Sigmoid colon (tissue), 4 donors: Measurements from ENCODE around the gene CNTN5.

Experiments
- EP300 ChIP-seq, 4 donors: sonication (generic); formaldehyde crosslinking; IDR thresholded peaks; one replicate each; pipeline ENCODE4 v1.6.1; 2017; ENCODE audit warnings: antibody characterized with exemption in 4 of 4
- POLR2A ChIP-seq, 2 donors: fragments of 450-650 bp; IDR thresholded peaks; one replicate each; pipeline ENCODE4 v1.6.1; 2016; ENCODE audit warnings: antibody characterized with exemption in 2 of 2, mild to moderate bottlenecking in 2 of 2, moderate library complexity in 2 of 2
- POLR2AphosphoS5 ChIP-seq, 4 donors: sonication (generic); formaldehyde crosslinking; IDR thresholded peaks; one replicate each; pipeline ENCODE4 v1.6.1; 2017; ENCODE audit warnings: antibody characterized with exemption in 4 of 4
- TF ChIP-seq, protein P1 (sequence below), 4 experiments: fragments of 450-650 bp in 3 of 4; fragments of 200-600 bp in 1 of 4; IDR thresholded peaks; one replicate each; pipeline ENCODE4 v1.5.1; 2016 to 2019; ENCODE audit warnings: antibody characterized with exemption in 4 of 4, mild to moderate bottlenecking in 3 of 4, moderate library complexity in 2 of 4

DNA sequence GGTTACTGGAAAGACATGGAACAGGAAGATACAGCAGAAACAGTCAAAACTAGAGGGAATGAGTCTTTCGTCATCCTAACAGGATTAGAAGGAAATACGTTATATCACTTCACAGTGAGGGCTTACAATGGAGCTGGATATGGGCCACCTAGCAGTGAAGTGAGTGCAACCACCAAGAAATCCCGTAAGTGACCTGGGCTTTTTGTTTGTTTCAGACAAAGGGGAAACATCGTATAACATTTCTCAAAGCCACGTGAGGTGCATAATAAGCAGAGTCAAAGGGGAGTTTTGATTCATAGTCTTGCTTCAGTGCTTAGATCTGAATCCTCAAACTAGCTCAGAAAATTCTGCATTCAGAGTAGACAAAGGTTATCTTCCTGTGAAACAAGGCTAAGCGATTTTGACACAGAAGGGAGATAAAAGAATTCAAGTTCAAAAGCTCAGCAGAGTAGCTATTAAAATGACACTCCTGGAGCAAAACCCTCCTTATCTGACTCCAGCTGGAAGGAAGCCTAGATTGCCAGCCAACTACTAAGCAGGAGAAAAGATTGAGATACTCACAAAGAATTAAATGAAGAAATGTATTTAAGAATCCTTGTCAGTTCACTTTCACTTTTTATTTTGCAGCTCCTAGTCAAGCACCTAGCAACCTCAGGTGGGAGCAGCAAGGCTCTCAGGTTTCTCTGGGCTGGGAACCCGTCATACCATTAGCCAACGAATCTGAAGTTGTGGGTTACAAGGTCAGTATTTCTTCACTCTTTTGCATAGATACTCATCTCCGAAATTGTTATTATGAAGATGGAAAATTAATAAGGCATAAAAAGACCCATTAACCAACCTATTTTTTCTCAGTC, 1319.9 kb downstream of the CNTN5 start:
- TF ChIP-seq POLR2A (IDR thresholded peaks at IDR 0.05) (no peak), POLR2AphosphoS5 (IDR thresholded peaks at IDR 0.05) (no peak), EP300 (IDR thresholded peaks at IDR 0.05) (no peak)
- TF ChIP-seq, protein P1, sequence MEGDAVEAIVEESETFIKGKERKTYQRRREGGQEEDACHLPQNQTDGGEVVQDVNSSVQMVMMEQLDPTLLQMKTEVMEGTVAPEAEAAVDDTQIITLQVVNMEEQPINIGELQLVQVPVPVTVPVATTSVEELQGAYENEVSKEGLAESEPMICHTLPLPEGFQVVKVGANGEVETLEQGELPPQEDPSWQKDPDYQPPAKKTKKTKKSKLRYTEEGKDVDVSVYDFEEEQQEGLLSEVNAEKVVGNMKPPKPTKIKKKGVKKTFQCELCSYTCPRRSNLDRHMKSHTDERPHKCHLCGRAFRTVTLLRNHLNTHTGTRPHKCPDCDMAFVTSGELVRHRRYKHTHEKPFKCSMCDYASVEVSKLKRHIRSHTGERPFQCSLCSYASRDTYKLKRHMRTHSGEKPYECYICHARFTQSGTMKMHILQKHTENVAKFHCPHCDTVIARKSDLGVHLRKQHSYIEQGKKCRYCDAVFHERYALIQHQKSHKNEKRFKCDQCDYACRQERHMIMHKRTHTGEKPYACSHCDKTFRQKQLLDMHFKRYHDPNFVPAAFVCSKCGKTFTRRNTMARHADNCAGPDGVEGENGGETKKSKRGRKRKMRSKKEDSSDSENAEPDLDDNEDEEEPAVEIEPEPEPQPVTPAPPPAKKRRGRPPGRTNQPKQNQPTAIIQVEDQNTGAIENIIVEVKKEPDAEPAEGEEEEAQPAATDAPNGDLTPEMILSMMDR (IDR thresholded peaks at IDR 0.05): no peak
